NCI-H345 treated with DMSO at 0.1 percent for 48 hours (cell line): ENCODE measurements around the gene MYRIP.

Experiments
- DNase-seq: peaks from one replicate; lab custom pipeline; 2025; ENCODE audit not compliant: unreplicated experiment; lab: John Stamatoyannopoulos, UW

The MYRIP gene

GRCh38 chr3:39900462-39901002 lies 91.1 kb downstream of the MYRIP start:
- DNase-seq: no peak

GRCh38 chr3:39903253-39903652 lies 93.8 kb downstream of the MYRIP start:
- no peak for DNase-seq

GRCh38 chr3:39905788-39906187 lies 96.4 kb downstream of the MYRIP start:
- no peak for DNase-seq

GRCh38 chr3:39907981-39908380 lies 98.6 kb downstream of the MYRIP start:
- DNase-seq: no peak

GRCh38 chr3:39910135-39910534 lies 100.7 kb downstream of the MYRIP start:
- DNase-seq: no peak

- DNase-seq: no peak
These were observed 101.5 kb downstream of the MYRIP start for GRCh38 chr3:39910826-39911464.

GRCh38 chr3:39911465-39912309 lies 102.3 kb downstream of the MYRIP start:
- no peak for DNase-seq

GRCh38 chr3:39915027-39915426 lies 105.6 kb downstream of the MYRIP start:
- DNase-seq: no peak

- no peak for DNase-seq
These were observed 107.8 kb downstream of the MYRIP start for GRCh38 chr3:39917065-39917773.

- no peak for DNase-seq
These were observed 109.9 kb downstream of the MYRIP start for GRCh38 chr3:39919281-39919680.

GRCh38 chr3:39920271-39920670 lies 110.9 kb downstream of the MYRIP start:
- no peak for DNase-seq

- DNase-seq: no peak
These were observed 118.1 kb downstream of the MYRIP start for GRCh38 chr3:39927479-39927878.

GRCh38 chr3:39933986-39934693 lies 124.7 kb downstream of the MYRIP start:
- DNase-seq: no peak

GRCh38 chr3:39934696-39935095 lies 125.3 kb downstream of the MYRIP start:
- no peak for DNase-seq

- no peak for DNase-seq
These were observed 125.9 kb downstream of the MYRIP start for GRCh38 chr3:39935261-39935660.

- DNase-seq: no peak
These were observed 127.4 kb downstream of the MYRIP start for GRCh38 chr3:39936848-39937247.

- no peak for DNase-seq
These were observed 127.9 kb downstream of the MYRIP start for GRCh38 chr3:39937315-39937714.

GRCh38 chr3:39937874-39938273 lies 128.5 kb downstream of the MYRIP start:
- no peak for DNase-seq

- DNase-seq: peak; percentile 1
These were observed 132.5 kb downstream of the MYRIP start for GRCh38 chr3:39941931-39942330.

- no peak for DNase-seq
These were observed 151.2 kb downstream of the MYRIP start for GRCh38 chr3:39960515-39961191.
